ENCODE data around the gene CYSRT1. TPM values are rescaled to one million over a fixed set of nuclear protein-coding genes. Genes with fewer than 3 reads are reported as not detected.

The CYSRT1 gene
- total RNA-seq, 1 experiment from 2014 or later, result 3.0 TPM

GRCh38 chr9:137178201-137178938, 46.6 kb upstream of the CYSRT1 start:
- Mint-ChIP-seq H3K27me3 (ENCODE audit: unreplicated experiment) (peaks cover 4% of the 10 kb centered on the region), H3K27ac (ENCODE audit: unreplicated experiment) (no peak overlapping the region), H3K9me3 (ENCODE audit: low read depth, unreplicated experiment) (no peaks in the 10 kb centered on the region), H3K4me1 (ENCODE audit: low read depth, unreplicated experiment) (peaks cover 9% of the 10 kb centered on the region), H3K4me3 (ENCODE audit: low read depth, unreplicated experiment) (no peak overlapping the region), H3K36me3 (ENCODE audit: insufficient read depth, unreplicated experiment) (peaks cover 11% of the 10 kb centered on the region)
- TF ChIP-seq CTCF (IDR thresholded peaks at IDR 0.05; ENCODE audit: unreplicated experiment), result no peak
- DNase-seq, result no peak
- intact Hi-C loops (cut with micrococcal nuclease; ENCODE audit: unreplicated experiment), result loop anchor here (5.0 kb wide), 1 partner anchor 49 kb away; the partner anchor contains the start of genes CYSRT1 and RNF224
- CTCF ChIA-PET, result no interaction called here
- no TSS peak for BruUV-seq (replicated peaks)

GRCh38 chr9:137178939-137179630, 45.9 kb upstream of the CYSRT1 start:
- no TSS peak for BruUV-seq (replicated peaks)
- no peak for TF ChIP-seq CTCF (IDR thresholded peaks at IDR 0.05; ENCODE audit: unreplicated experiment)
- no peak overlapping the region for H3K4me3 Mint-ChIP-seq (ENCODE audit: low read depth, unreplicated experiment)
- no peak for DNase-seq
- peaks cover 9% of the 10 kb centered on the region for H3K4me1 Mint-ChIP-seq (ENCODE audit: low read depth, unreplicated experiment)
- peaks cover 14% of the 10 kb centered on the region for H3K36me3 Mint-ChIP-seq (ENCODE audit: insufficient read depth, unreplicated experiment)
- intact Hi-C loops (cut with micrococcal nuclease; ENCODE audit: unreplicated experiment), result loop anchor here (5.0 kb wide), 1 partner anchor 48 kb away; the partner anchor contains the start of genes CYSRT1 and RNF224
- H3K27ac Mint-ChIP-seq (ENCODE audit: unreplicated experiment), result no peak overlapping the region
- no peaks in the 10 kb centered on the region for H3K27me3 Mint-ChIP-seq (ENCODE audit: unreplicated experiment)
- CTCF ChIA-PET, result no interaction called here
- no peaks in the 10 kb centered on the region for H3K9me3 Mint-ChIP-seq (ENCODE audit: low read depth, unreplicated experiment)

GRCh38 chr9:137179761-137180160, 45.2 kb upstream of the CYSRT1 start:
- no peak for TF ChIP-seq CTCF (IDR thresholded peaks at IDR 0.05; ENCODE audit: unreplicated experiment)
- no peak overlapping the region for H3K4me3 Mint-ChIP-seq (ENCODE audit: low read depth, unreplicated experiment)
- H3K27me3 Mint-ChIP-seq (ENCODE audit: unreplicated experiment), result no peaks in the 10 kb centered on the region
- peaks cover 19% of the 10 kb centered on the region for H3K36me3 Mint-ChIP-seq (ENCODE audit: insufficient read depth, unreplicated experiment)
- H3K27ac Mint-ChIP-seq (ENCODE audit: unreplicated experiment), result no peak overlapping the region
- no peaks in the 10 kb centered on the region for H3K9me3 Mint-ChIP-seq (ENCODE audit: low read depth, unreplicated experiment)
- intact Hi-C loops (cut with micrococcal nuclease; ENCODE audit: unreplicated experiment), result loop anchor here (5.0 kb wide), 1 partner anchor 48 kb away; the partner anchor contains the start of genes CYSRT1 and RNF224
- CTCF ChIA-PET, result no interaction called here
- no TSS peak for BruUV-seq (replicated peaks)
- H3K4me1 Mint-ChIP-seq (ENCODE audit: low read depth, unreplicated experiment), result peaks cover 9% of the 10 kb centered on the region
- DNase-seq, result no peak

- Mint-ChIP-seq H3K36me3 (ENCODE audit: insufficient read depth, unreplicated experiment) (peaks cover 19% of the 10 kb centered on the region), H3K4me3 (ENCODE audit: low read depth, unreplicated experiment) (no peak overlapping the region), H3K27ac (ENCODE audit: unreplicated experiment) (no peak overlapping the region), H3K9me3 (ENCODE audit: low read depth, unreplicated experiment) (no peaks in the 10 kb centered on the region), H3K27me3 (ENCODE audit: unreplicated experiment) (no peaks in the 10 kb centered on the region), H3K4me1 (ENCODE audit: low read depth, unreplicated experiment) (peaks cover 9% of the 10 kb centered on the region)
- DNase-seq, result no peak
- no peak for TF ChIP-seq CTCF (IDR thresholded peaks at IDR 0.05; ENCODE audit: unreplicated experiment)
- CTCF ChIA-PET, result no interaction called here
- intact Hi-C loops (cut with micrococcal nuclease; ENCODE audit: unreplicated experiment), result no loop called here
- BruUV-seq (replicated peaks), result no TSS peak
Observed at GRCh38 chr9:137180491-137180890, 44.5 kb upstream of the CYSRT1 start.

All from Calu3 (cell line).